ENCODE measurements around the gene GLS. TPM values are rescaled to one million over a fixed set of nuclear protein-coding genes. Genes with fewer than 3 reads are reported as not detected.
"Not testable (repeated sequence)": the region's sequence is repeated elsewhere in the genome, so short reads cannot be mapped to it uniquely, and the experiment has no call there.

The GLS gene
- total RNA-seq, 2 donors from 2014 or later, result 282 to 501 TPM

DNA sequence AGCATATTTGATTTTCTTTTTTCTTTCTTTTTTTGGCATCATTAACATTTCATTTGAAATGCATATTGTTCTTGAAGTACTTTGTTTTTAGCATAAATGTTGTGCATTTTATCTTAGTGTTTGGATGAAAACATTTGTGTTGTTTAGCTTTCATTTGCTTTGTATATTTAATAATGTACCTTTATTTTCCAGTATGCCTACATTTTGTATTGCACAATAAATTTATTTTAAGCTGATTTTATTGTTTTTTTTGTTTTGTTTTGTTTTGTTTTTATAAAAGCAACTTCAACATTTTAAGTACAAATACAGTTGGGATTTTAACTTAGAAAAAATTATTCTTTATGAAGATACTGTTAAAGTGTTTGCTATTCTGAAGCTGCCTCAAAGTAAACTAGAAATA lies 54.4 kb downstream of the GLS start:
- DNase-seq (ENCODE audit: low spot score in 2 of 2) (no peak), ATAC-seq (no peak)
- H3K36me3 Mint-ChIP-seq, result peaks cover 0 to 14% of the 10 kb centered on the region in 2 donors
- no peak overlapping the region for H3K27ac Mint-ChIP-seq
- H3K9me3 Mint-ChIP-seq, result no peaks in the 10 kb centered on the region

DNA sequence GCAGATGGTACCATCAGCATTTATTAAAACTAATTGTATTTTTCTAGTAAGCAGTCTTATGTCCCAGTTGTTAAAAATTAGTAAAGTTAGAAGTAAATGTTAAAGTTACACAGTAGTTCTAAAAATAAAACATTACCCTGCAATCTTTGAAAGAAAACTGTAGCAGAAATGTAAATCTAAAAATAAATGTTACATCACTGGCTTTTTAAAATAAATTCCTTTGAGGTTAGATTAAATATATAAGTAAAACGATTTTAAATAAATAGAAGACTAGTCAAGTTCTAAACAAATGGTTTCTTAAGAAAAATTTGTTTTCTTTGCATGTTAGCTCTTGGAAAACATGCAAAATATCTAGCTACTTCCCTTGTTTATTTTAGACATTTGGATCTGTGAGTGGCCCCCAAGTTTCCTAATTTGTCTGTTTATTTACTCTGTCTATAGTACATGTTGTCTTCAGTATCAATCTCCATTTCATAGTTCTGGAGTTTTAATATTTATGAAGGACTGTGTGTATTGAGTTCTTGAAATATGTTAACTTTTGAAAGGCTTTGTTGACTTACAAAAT lies 58.2 kb downstream of the GLS start:
- Mint-ChIP-seq H3K36me3 (no peaks in the 10 kb centered on the region), H3K27ac (no peak overlapping the region), H3K9me3 (no peaks in the 10 kb centered on the region)
- no peak for DNase-seq (ENCODE audit: low spot score in 2 of 2)
- no peak for ATAC-seq

DNA sequence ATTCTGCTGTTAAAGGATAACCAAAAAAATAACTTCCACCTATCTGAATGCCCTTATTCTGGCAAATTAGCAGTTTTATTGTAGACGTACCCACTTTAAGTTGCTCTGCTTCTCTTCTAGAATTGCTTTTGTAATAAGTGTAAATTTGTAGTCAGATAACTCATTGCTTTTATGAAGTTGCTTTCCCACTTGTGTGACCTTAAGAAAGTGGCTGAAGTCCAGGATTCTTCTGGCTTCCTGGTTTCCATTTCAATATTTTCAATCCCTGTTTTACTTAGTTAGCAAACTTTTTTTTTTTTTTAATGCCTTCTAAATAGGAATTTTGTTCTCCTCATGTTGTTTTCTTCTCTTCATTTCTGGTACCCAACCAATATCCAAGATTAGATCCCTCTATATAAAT lies 59.8 kb downstream of the GLS start:
- ATAC-seq (no peak), DNase-seq (ENCODE audit: low spot score in 2 of 2) (no peak)
- H3K9me3 Mint-ChIP-seq, result no peaks in the 10 kb centered on the region
- H3K27ac Mint-ChIP-seq, result no peak overlapping the region
- H3K36me3 Mint-ChIP-seq, result no peaks in the 10 kb centered on the region

DNA sequence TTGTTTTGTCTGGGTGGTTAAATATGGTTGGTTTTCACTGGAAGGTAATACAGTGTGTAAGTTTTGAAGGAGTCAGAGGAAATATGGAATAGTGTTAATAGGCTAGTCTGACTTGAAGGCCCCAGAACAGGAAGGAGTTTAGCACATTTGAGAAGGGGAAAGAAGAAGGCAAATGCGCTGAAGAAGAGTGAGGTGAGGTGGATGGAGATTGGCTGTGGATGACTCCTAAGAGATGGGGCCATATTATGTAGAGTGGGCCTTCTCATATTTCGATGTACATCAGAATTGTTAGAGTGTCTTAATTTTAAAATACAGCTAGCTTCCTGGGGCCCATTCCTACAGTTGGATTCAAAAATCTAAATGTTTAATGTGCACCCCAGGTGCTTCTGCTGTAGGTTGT lies 61.0 kb downstream of the GLS start:
- no peak for DNase-seq (ENCODE audit: low spot score in 2 of 2)
- no peaks in the 10 kb centered on the region for H3K36me3 Mint-ChIP-seq
- no peak overlapping the region for H3K27ac Mint-ChIP-seq
- H3K9me3 Mint-ChIP-seq, result no peaks in the 10 kb centered on the region
- peak in 1 of 2 donors; percentile 45 for ATAC-seq

GRCh38 chr2:190942697-190943096 lies 62.1 kb downstream of the GLS start:
- DNase-seq (ENCODE audit: low spot score in 2 of 2), result no peak
- peak in 1 of 2 donors; percentile 4 for ATAC-seq
- Mint-ChIP-seq H3K27ac (no peak overlapping the region), H3K9me3 (no peaks in the 10 kb centered on the region), H3K36me3 (no peaks in the 10 kb centered on the region)

DNA sequence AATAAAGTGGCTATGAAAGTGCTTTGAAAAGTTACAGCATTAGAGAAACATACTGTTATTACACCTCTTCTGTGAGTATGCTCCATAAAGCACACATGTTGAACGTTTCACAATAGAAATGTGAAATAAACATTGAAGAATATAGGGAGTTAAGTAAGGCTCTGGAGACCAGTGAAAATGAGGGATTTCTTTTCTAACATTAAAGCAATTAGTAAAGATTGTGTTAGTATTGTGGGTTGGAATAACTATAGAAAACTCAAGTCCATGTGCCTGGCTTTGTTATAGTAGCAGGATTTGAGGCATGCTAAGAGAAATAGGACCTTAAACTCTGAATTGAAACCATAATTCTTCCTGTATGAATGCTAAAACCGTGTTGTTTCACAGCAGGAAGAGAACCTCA lies 63.1 kb downstream of the GLS start:
- no peak for ATAC-seq
- no peaks in the 10 kb centered on the region for H3K9me3 Mint-ChIP-seq
- no peak overlapping the region for H3K27ac Mint-ChIP-seq
- no peak for DNase-seq (ENCODE audit: low spot score in 2 of 2)
- H3K36me3 Mint-ChIP-seq, result no peaks in the 10 kb centered on the region

DNA sequence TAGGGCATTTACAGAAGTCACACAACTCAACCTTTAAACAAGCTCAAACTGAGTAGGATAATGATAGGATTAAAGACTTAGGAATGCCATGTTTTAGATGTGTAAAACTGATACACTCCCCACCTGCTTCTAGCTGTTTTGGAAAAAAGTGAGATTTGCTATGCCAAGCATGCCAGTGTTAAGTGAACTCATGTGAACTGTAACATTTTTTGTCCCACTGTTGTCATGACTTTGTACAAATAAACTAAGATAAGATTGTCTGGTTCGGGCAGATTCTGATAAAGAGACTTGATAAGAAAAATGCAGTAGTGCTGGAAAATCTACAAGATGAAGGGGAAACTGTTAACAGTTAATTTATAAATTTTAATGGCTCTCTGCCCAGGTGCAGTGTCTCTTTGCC lies 66.5 kb downstream of the GLS start:
- ATAC-seq (no peak), DNase-seq (ENCODE audit: low spot score in 2 of 2) (no peak)

DNA sequence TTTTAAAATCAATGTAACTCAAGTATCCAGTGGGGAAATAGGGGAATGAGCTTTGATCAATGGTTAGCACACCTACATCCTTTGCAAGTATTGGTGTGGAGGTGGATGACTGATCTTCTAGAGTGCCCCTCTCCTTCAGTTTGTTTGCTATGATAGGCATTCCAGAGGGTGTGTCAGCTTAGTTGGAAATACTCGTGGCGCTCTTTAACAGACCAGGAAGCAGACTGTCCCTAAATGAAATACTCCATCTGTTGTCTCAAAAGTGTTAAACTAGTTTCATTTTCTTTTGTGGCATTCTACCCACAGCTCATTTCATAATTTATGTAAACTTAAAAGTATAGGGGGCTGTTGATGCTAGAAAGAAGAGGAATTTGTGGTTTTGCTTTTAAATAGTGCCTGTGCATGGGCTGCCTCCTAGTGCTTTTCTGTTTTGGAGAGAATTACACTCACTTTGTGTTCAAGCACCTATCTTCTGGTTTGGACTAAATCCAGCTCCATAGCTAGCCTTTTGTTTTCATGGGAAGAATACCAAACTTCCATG lies 67.2 kb downstream of the GLS start:
- DNase-seq (ENCODE audit: low spot score in 2 of 2), result no peak
- Mint-ChIP-seq H3K9me3 (no peaks in the 10 kb centered on the region), H3K27ac (peak overlapping the region in 1 of 2 donors; percentile 45), H3K36me3 (no peaks in the 10 kb centered on the region)
- ATAC-seq, result peak; percentile 51 to 73

More for the DNA sequence above, 66.5 kb downstream of the GLS start:
- Mint-ChIP-seq H3K9me3 (no peaks in the 10 kb centered on the region), H3K36me3 (no peaks in the 10 kb centered on the region), H3K27ac (no peak overlapping the region)

DNA sequence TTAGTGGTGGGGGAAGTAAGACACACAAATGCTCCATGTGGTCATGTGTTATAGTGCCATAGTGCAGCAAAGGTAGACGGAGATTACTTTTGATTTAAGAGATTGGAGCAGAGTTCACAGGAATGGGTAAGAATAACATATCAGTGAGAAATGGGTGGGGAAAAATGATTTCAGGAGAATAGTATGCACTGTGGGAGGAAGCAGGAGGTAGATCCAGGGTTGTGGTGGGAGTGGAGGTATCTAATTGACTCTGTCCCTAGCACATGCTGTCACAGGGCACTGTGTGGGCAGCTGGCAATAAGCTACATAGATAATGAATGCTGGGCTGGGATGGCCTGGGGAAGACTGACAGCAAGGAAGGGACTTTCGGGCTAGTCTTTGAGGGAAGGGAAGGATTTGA lies 68.0 kb downstream of the GLS start:
- Mint-ChIP-seq H3K36me3 (no peaks in the 10 kb centered on the region), H3K9me3 (no peaks in the 10 kb centered on the region), H3K27ac (no peak overlapping the region)
- ATAC-seq, result peak; percentile 58 to 82
- DNase-seq (ENCODE audit: low spot score in 2 of 2), result no peak

- Mint-ChIP-seq H3K27ac (no peak overlapping the region), H3K9me3 (no peaks in the 10 kb centered on the region), H3K36me3 (peaks cover 0 to 1% of the 10 kb centered on the region in 2 donors)
- peak in 1 of 2 donors; percentile 19 for ATAC-seq
- no peak for DNase-seq (ENCODE audit: low spot score in 2 of 2)
These were observed 70.0 kb downstream of the GLS start for GRCh38 chr2:190950566-190950991.

DNA sequence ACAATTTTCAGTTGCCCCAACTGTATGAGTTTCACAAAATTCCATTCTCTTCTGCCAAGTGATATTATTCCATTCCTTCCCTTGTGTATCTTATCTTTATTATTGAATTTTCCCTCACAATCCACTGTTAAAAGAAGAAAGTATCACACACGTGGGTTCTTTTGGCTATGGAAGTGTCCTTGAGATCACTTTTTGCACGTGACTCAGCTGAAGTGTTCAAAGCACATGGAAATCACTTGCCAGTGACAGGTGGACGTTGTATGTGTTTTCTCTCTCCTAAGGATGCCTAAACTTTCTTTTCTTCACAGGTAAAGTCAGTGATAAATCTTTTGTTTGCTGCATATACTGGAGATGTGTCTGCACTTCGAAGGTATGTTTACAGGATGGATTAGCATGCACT lies 72.6 kb downstream of the GLS start:
- H3K27ac Mint-ChIP-seq, result no peak overlapping the region
- no peak for DNase-seq (ENCODE audit: low spot score in 2 of 2)
- H3K9me3 Mint-ChIP-seq, result peaks cover 0 to 9% of the 10 kb centered on the region in 2 donors
- peaks cover 0 to 27% of the 10 kb centered on the region in 2 donors for H3K36me3 Mint-ChIP-seq
- no peak for ATAC-seq

GRCh38 chr2:190959911-190960788 lies 79.5 kb downstream of the GLS start:
- Mint-ChIP-seq H3K36me3 (peaks cover 12 to 65% of the 10 kb centered on the region in 2 donors), H3K9me3 (peaks cover 0 to 9% of the 10 kb centered on the region in 2 donors), H3K27ac (peak overlapping the region in 1 of 2 donors; percentile 72)
- ATAC-seq (peak; percentile 23 to 37), DNase-seq (ENCODE audit: low spot score in 2 of 2) (no peak)

GRCh38 chr2:190961117-190961516 lies 80.5 kb downstream of the GLS start:
- H3K27ac Mint-ChIP-seq, result peak overlapping the region in 1 of 2 donors; percentile 72
- H3K9me3 Mint-ChIP-seq; ATAC-seq; DNase-seq (ENCODE audit: low spot score in 2 of 2): not testable (repeated sequence)
- peaks cover 12 to 62% of the 10 kb centered on the region in 2 donors for H3K36me3 Mint-ChIP-seq

- Mint-ChIP-seq H3K36me3 (peaks cover 12 to 53% of the 10 kb centered on the region in 2 donors), H3K27ac (peak overlapping the region; percentile 17 to 63), H3K9me3 (no peaks in the 10 kb centered on the region)
- ATAC-seq (peak; percentile 31 to 47), DNase-seq (ENCODE audit: low spot score in 2 of 2) (no peak)
These were observed 81.4 kb downstream of the GLS start for GRCh38 chr2:190961918-190962487.

DNA sequence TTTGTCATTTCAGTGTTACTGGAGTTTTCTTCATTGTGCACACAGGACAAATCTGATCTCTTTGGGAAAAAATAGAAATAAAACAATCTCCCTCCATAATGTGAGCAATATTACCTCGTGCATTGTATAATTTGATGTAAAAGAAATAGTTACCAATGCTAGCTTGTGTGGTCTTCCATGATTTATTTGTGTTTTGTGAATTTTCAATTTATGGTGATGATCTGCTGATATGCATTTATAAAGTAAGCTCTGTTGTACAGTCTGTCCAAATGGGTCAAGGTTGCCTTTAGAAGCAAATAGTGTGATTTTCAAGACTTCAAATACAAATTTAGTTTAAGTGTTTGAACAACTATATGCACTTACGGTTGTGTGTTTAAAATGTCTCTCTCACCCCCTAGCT lies 82.5 kb downstream of the GLS start:
- Mint-ChIP-seq H3K9me3 (no peaks in the 10 kb centered on the region), H3K27ac (peak overlapping the region in 1 of 2 donors; percentile 51), H3K36me3 (peaks cover 12 to 50% of the 10 kb centered on the region in 2 donors)
- DNase-seq (ENCODE audit: low spot score in 2 of 2) (no peak), ATAC-seq (no peak)

GRCh38 chr2:190964170-190964795 lies 83.7 kb downstream of the GLS start:
- no peak for DNase-seq (ENCODE audit: low spot score in 2 of 2)
- peak in 1 of 2 donors; percentile 21 for ATAC-seq
- H3K9me3 Mint-ChIP-seq, result no peaks in the 10 kb centered on the region
- H3K27ac Mint-ChIP-seq, result peak overlapping the region; percentile 31 to 72
- H3K36me3 Mint-ChIP-seq, result peaks cover 12 to 51% of the 10 kb centered on the region in 2 donors
